Sciatic nerve (tissue), 2 donors: Measurements from ENCODE around the gene MYO18A. TPM values are rescaled to one million over a fixed set of nuclear protein-coding genes. Genes with fewer than 3 reads are reported as not detected.

ENCODE experiments used
- ATAC-seq: fragments of 200-7000 bp; cut with Tn5 transposase; one replicate; pipeline ENCODE4 v1.9.1; 2020; ENCODE audit warnings: mild to moderate bottlenecking, moderate library complexity
- DNase-seq: peaks from one replicate; pipeline ENCODE4 v3.0.0-alpha.2; 2020; ENCODE audit warnings: low spot score
- intact Hi-C: fragments of 100-400 bp; cut with DNase I; formaldehyde crosslinking; loops from one replicate; pipeline ENCODE4 v1.14.2; 2022
- total RNA-seq: library from RNA; stranded (reverse); fragmentation: NEBNext Ultra II Directional; extraction: Animal tissue kit (Norgen Biotek cat#: 25700); gene quantifications from one replicate; pipeline ENCODE4 v1.2.1, GENCODE V29; 2021
- donor health status: DM: no; HTN: no; CAD: no.
- donor health status: DM: no; HTN: no; CAD: no.

MYO18A gene
- total RNA-seq, 1 donor from 2014 or later: 109 TPM

GRCh38 chr17:29138184-29138955, 41.8 kb downstream of the MYO18A start:
- no peak for DNase-seq
- ATAC-seq: no peak
- intact Hi-C loops: no loop called here

- ATAC-seq (no peak), DNase-seq (no peak)
- intact Hi-C loops: no loop called here
These were observed 43.0 kb downstream of the MYO18A start for GRCh38 chr17:29136998-29137730.

GRCh38 chr17:29135464-29135863, 44.7 kb downstream of the MYO18A start:
- intact Hi-C loops: no loop called here
- no peak for ATAC-seq

GRCh38 chr17:29133121-29133713, 47.0 kb downstream of the MYO18A start:
- no peak for DNase-seq
- intact Hi-C loops: no loop called here
- peak; percentile 72 for ATAC-seq

More at GRCh38 chr17:29135464-29135863, 44.7 kb downstream of the MYO18A start:
- no peak for DNase-seq

- ATAC-seq: peak; percentile 78
- DNase-seq: no peak
- intact Hi-C loops: no loop called here
These were observed 48.1 kb downstream of the MYO18A start for GRCh38 chr17:29131814-29132682.

- intact Hi-C loops: loop anchor here (10.0 kb wide), 1 partner anchor 165 kb away; the partner anchor contains the start of gene NUFIP2
- DNase-seq: no peak
- ATAC-seq: no peak
These were observed 50.5 kb downstream of the MYO18A start for GRCh38 chr17:29129731-29130130.

- ATAC-seq (no peak), DNase-seq (no peak)
- intact Hi-C loops: loop anchor here (10.0 kb wide), 1 partner anchor 167 kb away; the partner anchor contains the start of gene NUFIP2
These were observed 52.4 kb downstream of the MYO18A start for GRCh38 chr17:29127840-29128239.

GRCh38 chr17:29126268-29126930, 53.8 kb downstream of the MYO18A start:
- intact Hi-C loops: loop anchor here (10.0 kb wide), 1 partner anchor 168 kb away; the partner anchor contains the start of gene NUFIP2
- no peak for ATAC-seq
- DNase-seq: no peak

- no peak for ATAC-seq
- no peak for DNase-seq
- intact Hi-C loops: loop anchor here (10.0 kb wide), 1 partner anchor 169 kb away; the partner anchor contains the start of gene NUFIP2
These were observed 54.5 kb downstream of the MYO18A start for GRCh38 chr17:29125651-29126050.

- DNase-seq (no peak), ATAC-seq (peak; percentile 34)
- intact Hi-C loops: loop anchor here (10.0 kb wide), 1 partner anchor 170 kb away; the partner anchor contains the start of gene NUFIP2
These were observed 55.3 kb downstream of the MYO18A start for GRCh38 chr17:29124925-29125273.

GRCh38 chr17:29124135-29124924, 55.9 kb downstream of the MYO18A start:
- DNase-seq: no peak
- ATAC-seq: peak; percentile 81
- intact Hi-C loops: loop anchor here (10.0 kb wide), 1 partner anchor 170 kb away; the partner anchor contains the start of gene NUFIP2

GRCh38 chr17:29123111-29123510, 57.1 kb downstream of the MYO18A start:
- intact Hi-C loops: loop anchor here (10.0 kb wide), 1 partner anchor 172 kb away; the partner anchor contains the start of gene NUFIP2
- no peak for ATAC-seq
- DNase-seq: no peak

GRCh38 chr17:29121442-29121841, 58.8 kb downstream of the MYO18A start:
- intact Hi-C loops: loop anchor here (10.0 kb wide), 1 partner anchor 173 kb away; the partner anchor contains the start of gene NUFIP2
- DNase-seq (no peak), ATAC-seq (no peak)

- DNase-seq: no peak
- intact Hi-C loops: loop anchor here (10.0 kb wide), 1 partner anchor 174 kb away; the partner anchor contains the start of gene NUFIP2
- ATAC-seq: no peak
These were observed 59.8 kb downstream of the MYO18A start for GRCh38 chr17:29120433-29120832.

- DNase-seq (no peak), ATAC-seq (no peak)
- intact Hi-C loops: no loop called here
These were observed 60.9 kb downstream of the MYO18A start for GRCh38 chr17:29119265-29119664.

- peak; percentile 88 for DNase-seq
- ATAC-seq: peak; percentile 62
- intact Hi-C loops: loop anchor here (2.0 kb wide), 1 partner anchor 152 kb away; no protein-coding TSS in a partner anchor
These were observed 63.1 kb downstream of the MYO18A start for GRCh38 chr17:29116804-29117753.
